ENCODE results near the gene DAW1.

DAW1 gene

GRCh38 chr2:227826563-227826962 lies 44.9 kb upstream of the DAW1 start:
- DNase-seq (ENCODE audit: extremely low read depth, insufficient read length), result no peak
- no peak for TF ChIP-seq CTCF (IDR thresholded peaks at IDR 0.05; ENCODE audit: insufficient read depth, low read length, poor library complexity, severe bottlenecking)
- no peaks in the 10 kb centered on the region for H3K36me3 ChIP-seq (ENCODE audit: control insufficient read depth, insufficient read depth, low read length)

GRCh38 chr2:227827143-227827542 lies 44.3 kb upstream of the DAW1 start:
- DNase-seq (ENCODE audit: extremely low read depth, insufficient read length), result no peak
- no peaks in the 10 kb centered on the region for H3K27me3 ChIP-seq (replicated peaks; ENCODE audit: control insufficient read depth, insufficient read depth, low read length)
- no peak overlapping the region for H3K4me3 ChIP-seq (replicated peaks; ENCODE audit: low read depth, low read length)
- H3K36me3 ChIP-seq (ENCODE audit: control insufficient read depth, insufficient read depth, low read length), result no peaks in the 10 kb centered on the region
- no peak for TF ChIP-seq CTCF (IDR thresholded peaks at IDR 0.05; ENCODE audit: insufficient read depth, low read length, poor library complexity, severe bottlenecking)

More at GRCh38 chr2:227826563-227826962, 44.9 kb upstream of the DAW1 start:
- H3K27me3 ChIP-seq (replicated peaks; ENCODE audit: control insufficient read depth, insufficient read depth, low read length), result no peaks in the 10 kb centered on the region
- no peak overlapping the region for H3K4me3 ChIP-seq (replicated peaks; ENCODE audit: low read depth, low read length)

- no peak for TF ChIP-seq CTCF (IDR thresholded peaks at IDR 0.05; ENCODE audit: insufficient read depth, low read length, poor library complexity, severe bottlenecking)
- Histone ChIP-seq H3K36me3 (ENCODE audit: control insufficient read depth, insufficient read depth, low read length) (no peaks in the 10 kb centered on the region), H3K27me3 (replicated peaks; ENCODE audit: control insufficient read depth, insufficient read depth, low read length) (no peaks in the 10 kb centered on the region), H3K4me3 (replicated peaks; ENCODE audit: low read depth, low read length) (no peak overlapping the region)
- no peak for DNase-seq (ENCODE audit: extremely low read depth, insufficient read length)
Observed at GRCh38 chr2:227828477-227828912, 42.9 kb upstream of the DAW1 start.

GRCh38 chr2:227829337-227829736 lies 42.1 kb upstream of the DAW1 start:
- H3K4me3 ChIP-seq (replicated peaks; ENCODE audit: low read depth, low read length), result no peak overlapping the region
- no peak for TF ChIP-seq CTCF (IDR thresholded peaks at IDR 0.05; ENCODE audit: insufficient read depth, low read length, poor library complexity, severe bottlenecking)
- H3K36me3 ChIP-seq (ENCODE audit: control insufficient read depth, insufficient read depth, low read length), result no peaks in the 10 kb centered on the region
- DNase-seq (ENCODE audit: extremely low read depth, insufficient read length), result no peak
- H3K27me3 ChIP-seq (replicated peaks; ENCODE audit: control insufficient read depth, insufficient read depth, low read length), result no peaks in the 10 kb centered on the region

- Histone ChIP-seq H3K27me3 (replicated peaks; ENCODE audit: control insufficient read depth, insufficient read depth, low read length) (no peaks in the 10 kb centered on the region), H3K4me3 (replicated peaks; ENCODE audit: low read depth, low read length) (no peak overlapping the region), H3K36me3 (ENCODE audit: control insufficient read depth, insufficient read depth, low read length) (no peaks in the 10 kb centered on the region)
- no peak for TF ChIP-seq CTCF (IDR thresholded peaks at IDR 0.05; ENCODE audit: insufficient read depth, low read length, poor library complexity, severe bottlenecking)
- DNase-seq (ENCODE audit: extremely low read depth, insufficient read length), result no peak
Observed at GRCh38 chr2:227834423-227834822, 37.0 kb upstream of the DAW1 start.
